HCT116 (cell line): ENCODE results near the gene CENPH. TPM values are rescaled to one million over a fixed set of nuclear protein-coding genes. Genes with fewer than 3 reads are reported as not detected.

ENCODE experiments used
- ATAC-seq: fragments of 200-7000 bp; cut with Tn5 transposase; 2 replicates; pipeline ENCODE4 v1.9.1; 2020; ENCODE audit warnings: mild to moderate bottlenecking, moderate library complexity
- BruUV-seq: library from RNA; stranded (reverse); fragments of 400-500 nt; replicated peaks from 2 replicates; lab custom pipeline; 2021; lab: Mats Ljungman, UMichigan
- CTCF ChIA-PET: fragments of 300-600 bp; sonication (Branson Sonifier 250); formaldehyde crosslinking; loops from one replicate; lab custom pipeline; 2021; ENCODE audit warnings: antibody characterized with exemption; lab: Charles Lee
- POLR2A ChIA-PET: fragments of 300-600, 350-600 bp; sonication (Branson Sonifier 250); formaldehyde crosslinking; loops from one replicate; lab custom pipeline; 2021; ENCODE audit warnings: antibody characterized with exemption; lab: Charles Lee
- RAD21 ChIA-PET, 2 experiments: fragments of 300-600 bp; sonication (Branson Sonifier 250); formaldehyde crosslinking; loops; one replicate each; lab custom pipeline; 2023; ENCODE audit warnings: low total read pairs in 2 of 2; ENCODE audit not compliant: uncharacterized antibody in 2 of 2, unreplicated experiment in 2 of 2, low non-redundant PET in 1 of 2; lab: Charles Lee
- DNase-seq: peaks from one replicate; pipeline ENCODE4 v3.0.0-alpha.2; 2010; ENCODE audit warnings: low read depth, low spot score
- H2AFZ ChIP-seq: fragments of 200-600 bp; shearing (Covaris generic), sonication (generic); 2 replicates; pipeline ENCODE4 v1.6.1; 2017; ENCODE audit warnings: low read depth, mixed run types, mixed read lengths, antibody characterized with exemption, low read length; ENCODE audit not compliant: poor library complexity, severe bottlenecking
- H3K27ac ChIP-seq: 2 replicates; pipeline ENCODE4 v1.5.1; 2012; ENCODE audit warnings: low read depth, low read length
- H3K27me3 ChIP-seq: fragments of 200-600 bp; sonication (generic); 2 replicates; pipeline ENCODE4 v1.6.1; 2016; ENCODE audit warnings: mixed run types, low read length, mixed read lengths; ENCODE audit not compliant: insufficient read depth
- H3K36me3 ChIP-seq, 2 experiments: fragments of 200-500 bp in 1 of 2; fragments of 200-600 bp in 1 of 2; sonication (Bioruptor generic) in 1 of 2; sonication (generic) in 1 of 2; 2 replicates each; pipeline versions ENCODE4 v1.5.1 to v1.6.1; 2014 to 2016; ENCODE audit warnings: low read length in 2 of 2, inconsistent platforms in 1 of 2, mixed read lengths in 1 of 2, mixed run types in 1 of 2; ENCODE audit not compliant: insufficient read depth in 2 of 2, control insufficient read depth in 1 of 2
- H3K4me1 ChIP-seq, 2 experiments: fragments of 200-600 bp in 1 of 2; sonication (generic) in 1 of 2; 2 replicates each; pipeline versions ENCODE4 v1.5.1 to v1.6.1; 2012 to 2017; ENCODE audit warnings: low read length in 2 of 2, inconsistent platforms in 1 of 2, mild to moderate bottlenecking in 1 of 2, mixed read lengths in 1 of 2, mixed run types in 1 of 2, moderate library complexity in 1 of 2; ENCODE audit not compliant: insufficient read depth in 2 of 2, control insufficient read depth in 1 of 2
- H3K4me2 ChIP-seq: fragments of 200-600 bp; sonication (generic); 2 replicates; pipeline ENCODE4 v1.6.1; 2017; ENCODE audit warnings: mixed run types, low read length, mixed read lengths
- H3K4me3 ChIP-seq, 2 experiments: fragments of 200-600 bp in 1 of 2; sonication (generic) in 1 of 2; replicated peaks in 1 of 2; 2 replicates each; pipeline ENCODE4 v1.5.1; 2011 to 2016; ENCODE audit warnings: low read length in 2 of 2, control low read depth in 1 of 2, low read depth in 1 of 2, mild to moderate bottlenecking in 1 of 2, mixed read lengths in 1 of 2, mixed run types in 1 of 2
- H3K79me2 ChIP-seq: fragments of 200-600 bp; sonication (generic); 2 replicates; pipeline ENCODE4 v1.6.1; 2017; ENCODE audit warnings: mild to moderate bottlenecking, mixed run types, low read length, moderate library complexity, mixed read lengths; ENCODE audit not compliant: insufficient read depth
- H3K9ac ChIP-seq: fragments of 200-600 bp; sonication (generic); 2 replicates; pipeline ENCODE4 v1.6.1; 2016; ENCODE audit warnings: low read length, mixed read lengths
- H3K9me2 ChIP-seq: fragments of 200-600 bp; sonication (generic), shearing (Covaris generic); 2 replicates; pipeline ENCODE4 v1.6.1; 2017; ENCODE audit warnings: mixed run types, mild to moderate bottlenecking, moderate library complexity; ENCODE audit not compliant: insufficient read depth
- H3K9me3 ChIP-seq, 2 experiments: fragments of 200-500 bp in 1 of 2; fragments of 200-600 bp in 1 of 2; sonication (Bioruptor generic) in 1 of 2; sonication (generic) in 1 of 2; 2 replicates each; pipeline ENCODE4 v1.6.1; 2014 to 2017; ENCODE audit warnings: low read length in 2 of 2, mixed read lengths in 2 of 2, inconsistent platforms in 1 of 2, low read depth in 1 of 2, mild to moderate bottlenecking in 1 of 2, mixed run types in 1 of 2, moderate library complexity in 1 of 2; ENCODE audit not compliant: control insufficient read depth in 1 of 2, insufficient read depth in 1 of 2
- H4K20me1 ChIP-seq: fragments of 200-600 bp; sonication (generic), shearing (Covaris generic); 2 replicates; pipeline ENCODE4 v1.6.1; 2017; ENCODE audit warnings: mixed run types, mild to moderate bottlenecking, moderate library complexity; ENCODE audit not compliant: insufficient read depth
- CBX3 ChIP-seq: IDR thresholded peaks from 2 replicates; pipeline ENCODE4 v1.6.1; 2012; ENCODE audit warnings: low read depth
- CEBPB ChIP-seq: IDR thresholded peaks from 2 replicates; pipeline ENCODE4 v1.6.1; 2012; ENCODE audit warnings: low read depth
- EGR1 ChIP-seq: IDR thresholded peaks from 2 replicates; pipeline ENCODE4 v1.6.1; 2012; ENCODE audit warnings: low read depth
- ELF1 ChIP-seq: IDR thresholded peaks from 2 replicates; pipeline ENCODE4 v1.6.1; 2012; ENCODE audit warnings: low read depth, borderline replicate concordance
- EZH2 ChIP-seq: fragments of 200-600 bp; sonication (generic); IDR thresholded peaks from 2 replicates; pipeline ENCODE4 v1.6.1; 2017; ENCODE audit warnings: antibody characterized with exemption, mixed run types
- EZH2phosphoT487 ChIP-seq: fragments of 200-600 bp; IDR thresholded peaks from 2 replicates; pipeline ENCODE4 v1.6.1; 2018; ENCODE audit warnings: antibody characterized with exemption, borderline replicate concordance
- FOSL1 ChIP-seq: IDR thresholded peaks from 2 replicates; pipeline ENCODE4 v1.6.1; 2012; ENCODE audit warnings: low read depth
- POLR2A ChIP-seq: IDR thresholded peaks from 2 replicates; pipeline ENCODE4 v1.7.0; 2011; ENCODE audit warnings: borderline replicate concordance; ENCODE audit not compliant: insufficient read depth, insufficient read length; ENCODE audit errors: extremely low read depth
- POLR2AphosphoS5 ChIP-seq: IDR thresholded peaks from 2 replicates; pipeline ENCODE4 v1.6.1; 2011; ENCODE audit warnings: mild to moderate bottlenecking, low read depth, low read length, moderate library complexity
- YY1 ChIP-seq: IDR thresholded peaks from 2 replicates; pipeline ENCODE4 v1.6.1; 2011; ENCODE audit warnings: low read length, low read depth, moderate library complexity, mild to moderate bottlenecking; ENCODE audit not compliant: insufficient replicate concordance; ENCODE audit errors: extremely low read depth
- intact Hi-C: fragments of 100-400 bp; cut with micrococcal nuclease; formaldehyde crosslinking; loops from 2 replicates; pipeline ENCODE4 v1.10.0; 2022
- total RNA-seq: library from RNA; stranded (reverse); gene quantifications from one replicate; pipeline ENCODE4 v1.2.1, GENCODE V29; 2021; ENCODE audit not compliant: unreplicated experiment
- TF ChIP-seq, protein P1 (sequence below), 3 experiments: fragments of 200-600 bp in 1 of 3; sonication (generic) in 1 of 3; IDR thresholded peaks in 2 of 3; conservative IDR thresholded peaks in 1 of 3; 2 replicates each; pipeline ENCODE4 v1.5.1; 2012 to 2017; ENCODE audit warnings: low read depth in 2 of 3, low read length in 2 of 3, antibody characterized with exemption in 1 of 3, borderline replicate concordance in 1 of 3, control low read depth in 1 of 3, mild to moderate bottlenecking in 1 of 3, mixed read lengths in 1 of 3, mixed run types in 1 of 3, moderate library complexity in 1 of 3; ENCODE audit not compliant: insufficient read depth in 1 of 3
- TF ChIP-seq, protein P2 (sequence below): IDR thresholded peaks from 2 replicates; pipeline ENCODE4 v1.6.1; 2012
- TF ChIP-seq, protein P3 (sequence below): IDR thresholded peaks from 2 replicates; pipeline ENCODE4 v1.6.1; 2011; ENCODE audit warnings: mild to moderate bottlenecking, low read length, moderate library complexity; ENCODE audit not compliant: insufficient replicate concordance; ENCODE audit errors: extremely low read depth

CENPH gene
- total RNA-seq, 1 experiment from 2014 or later = 23.4 TPM

DNA sequence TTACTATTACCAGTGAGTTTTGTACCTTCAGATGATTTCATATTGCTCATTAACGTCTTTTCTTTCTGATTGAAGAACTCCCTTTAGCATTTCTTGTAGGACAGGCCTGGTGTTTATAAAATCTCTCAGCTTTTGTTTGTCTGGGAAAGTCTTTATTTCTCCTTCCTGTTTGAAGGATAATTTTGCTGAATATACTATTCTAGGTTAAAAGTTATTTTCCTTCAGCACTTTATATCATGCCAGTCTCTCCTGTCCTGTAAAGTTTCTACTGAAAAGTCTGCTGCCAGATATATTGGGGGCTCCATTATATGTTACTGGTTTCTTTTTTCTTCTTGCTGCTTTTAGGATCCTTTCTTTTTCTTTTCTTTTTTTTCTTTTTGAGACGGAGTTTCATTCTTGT, 58.6 kb downstream of the CENPH start:
- Histone ChIP-seq H3K9me2 (no peaks in the 10 kb centered on the region), H3K4me2 (no peak overlapping the region), H3K36me3 (no peaks in the 10 kb centered on the region), H3K79me2 (peaks cover 97% of the 10 kb centered on the region), H3K27ac (no peak overlapping the region), H3K4me1 (peaks cover 1 to 6% of the 10 kb centered on the region in 2 experiments; a peak in 2 of 4 replicates), H2AFZ (no peak overlapping the region), H3K27me3 (no peaks in the 10 kb centered on the region), H4K20me1 (peaks cover 4% of the 10 kb centered on the region; the same call in 1 of the 2 replicates), H3K4me3 (no peak overlapping the region), H3K9me3 (no peaks in the 10 kb centered on the region), H3K9ac (no peak overlapping the region)
- ChIA-PET RAD21 (no interaction called here), POLR2A (no interaction called here), CTCF (no interaction called here)
- ATAC-seq (no peak), DNase-seq (no peak)
- TF ChIP-seq EZH2phosphoT487 = no peak
- no peak for TF ChIP-seq ELF1
- no peak for TF ChIP-seq YY1
- no peak for TF ChIP-seq POLR2AphosphoS5
- TF ChIP-seq FOSL1 = no peak
- TF ChIP-seq CEBPB = no peak
- no peak for TF ChIP-seq POLR2A
- no peak for TF ChIP-seq EZH2
- TF ChIP-seq, protein P1, sequence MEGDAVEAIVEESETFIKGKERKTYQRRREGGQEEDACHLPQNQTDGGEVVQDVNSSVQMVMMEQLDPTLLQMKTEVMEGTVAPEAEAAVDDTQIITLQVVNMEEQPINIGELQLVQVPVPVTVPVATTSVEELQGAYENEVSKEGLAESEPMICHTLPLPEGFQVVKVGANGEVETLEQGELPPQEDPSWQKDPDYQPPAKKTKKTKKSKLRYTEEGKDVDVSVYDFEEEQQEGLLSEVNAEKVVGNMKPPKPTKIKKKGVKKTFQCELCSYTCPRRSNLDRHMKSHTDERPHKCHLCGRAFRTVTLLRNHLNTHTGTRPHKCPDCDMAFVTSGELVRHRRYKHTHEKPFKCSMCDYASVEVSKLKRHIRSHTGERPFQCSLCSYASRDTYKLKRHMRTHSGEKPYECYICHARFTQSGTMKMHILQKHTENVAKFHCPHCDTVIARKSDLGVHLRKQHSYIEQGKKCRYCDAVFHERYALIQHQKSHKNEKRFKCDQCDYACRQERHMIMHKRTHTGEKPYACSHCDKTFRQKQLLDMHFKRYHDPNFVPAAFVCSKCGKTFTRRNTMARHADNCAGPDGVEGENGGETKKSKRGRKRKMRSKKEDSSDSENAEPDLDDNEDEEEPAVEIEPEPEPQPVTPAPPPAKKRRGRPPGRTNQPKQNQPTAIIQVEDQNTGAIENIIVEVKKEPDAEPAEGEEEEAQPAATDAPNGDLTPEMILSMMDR (IDR thresholded peaks at IDR 0.05 in 2 of 3, conservative IDR thresholded peaks at IDR 0.05 in 1 of 3; ENCODE audit: borderline replicate concordance in 1 of 3, insufficient read depth in 1 of 3, low read depth in 2 of 3, low read length in 2 of 3) = no peak
- TF ChIP-seq CBX3 = no peak
- TF ChIP-seq, protein P2, sequence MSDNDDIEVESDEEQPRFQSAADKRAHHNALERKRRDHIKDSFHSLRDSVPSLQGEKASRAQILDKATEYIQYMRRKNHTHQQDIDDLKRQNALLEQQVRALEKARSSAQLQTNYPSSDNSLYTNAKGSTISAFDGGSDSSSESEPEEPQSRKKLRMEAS = no peak
- no peak for TF ChIP-seq EGR1
- TF ChIP-seq, protein P3, sequence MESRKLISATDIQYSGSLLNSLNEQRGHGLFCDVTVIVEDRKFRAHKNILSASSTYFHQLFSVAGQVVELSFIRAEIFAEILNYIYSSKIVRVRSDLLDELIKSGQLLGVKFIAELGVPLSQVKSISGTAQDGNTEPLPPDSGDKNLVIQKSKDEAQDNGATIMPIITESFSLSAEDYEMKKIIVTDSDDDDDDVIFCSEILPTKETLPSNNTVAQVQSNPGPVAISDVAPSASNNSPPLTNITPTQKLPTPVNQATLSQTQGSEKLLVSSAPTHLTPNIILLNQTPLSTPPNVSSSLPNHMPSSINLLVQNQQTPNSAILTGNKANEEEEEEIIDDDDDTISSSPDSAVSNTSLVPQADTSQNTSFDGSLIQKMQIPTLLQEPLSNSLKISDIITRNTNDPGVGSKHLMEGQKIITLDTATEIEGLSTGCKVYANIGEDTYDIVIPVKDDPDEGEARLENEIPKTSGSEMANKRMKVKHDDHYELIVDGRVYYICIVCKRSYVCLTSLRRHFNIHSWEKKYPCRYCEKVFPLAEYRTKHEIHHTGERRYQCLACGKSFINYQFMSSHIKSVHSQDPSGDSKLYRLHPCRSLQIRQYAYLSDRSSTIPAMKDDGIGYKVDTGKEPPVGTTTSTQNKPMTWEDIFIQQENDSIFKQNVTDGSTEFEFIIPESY = no peak
- intact Hi-C loops = no loop called here
- BruUV-seq = no TSS peak
